ENCODE data around the gene MED9. TPM values are rescaled to one million over a fixed set of nuclear protein-coding genes. Genes with fewer than 3 reads are reported as not detected.

MED9 gene
- total RNA-seq, 3 donors from 2014 or later (not counting 1 experiment from before 2014, with no cell fraction given), result 19.8 to 23.5 (median 22.3) TPM

GRCh38 chr17:17455173-17455572 is 21.6 kb upstream of the MED9 start:
- Mint-ChIP-seq H3K4me3 (no peak overlapping the region), H3K27ac (no peak overlapping the region), H3K9me3 (peaks cover 3 to 4% of the 10 kb centered on the region in 2 donors), H3K27me3 (ENCODE audit: low read depth in 2 of 2) (no peaks in the 10 kb centered on the region), H3K4me1 (no peaks in the 10 kb centered on the region), H3K36me3 (no peaks in the 10 kb centered on the region)
- Histone ChIP-seq H3K36me3 (ENCODE audit: control insufficient read depth, insufficient read depth, low read length) (no peaks in the 10 kb centered on the region), H3K4me3 (ENCODE audit: low read length) (no peak overlapping the region), H3K9me3 (ENCODE audit: control insufficient read depth, insufficient read depth, low read length) (no peaks in the 10 kb centered on the region), H3K27me3 (ENCODE audit: control insufficient read depth, insufficient read depth, low read length) (no peaks in the 10 kb centered on the region), H3K4me1 (ENCODE audit: control insufficient read depth, insufficient read depth, low read length) (no peaks in the 10 kb centered on the region), H3K27ac (ENCODE audit: low read length) (no peak overlapping the region)
- no peak for DNase-seq
- 97% methylated on average over 4 of the region's 4 CpGs for WGBS (ENCODE audit: insufficient coverage)
- no peak for TF ChIP-seq CTCF (IDR thresholded peaks at IDR 0.05)
- no peak for ATAC-seq
- intact Hi-C loops (cut with micrococcal nuclease), result no loop called here

- TF ChIP-seq CTCF (IDR thresholded peaks at IDR 0.05), result no peak
- intact Hi-C loops (cut with micrococcal nuclease), result no loop called here
- H3K27ac Mint-ChIP-seq, result no peak overlapping the region
- Histone ChIP-seq H3K4me3 (ENCODE audit: low read length) (no peak overlapping the region), H3K36me3 (ENCODE audit: control insufficient read depth, insufficient read depth, low read length) (no peaks in the 10 kb centered on the region), H3K9me3 (ENCODE audit: control insufficient read depth, insufficient read depth, low read length) (no peaks in the 10 kb centered on the region), H3K27me3 (ENCODE audit: control insufficient read depth, insufficient read depth, low read length) (no peaks in the 10 kb centered on the region), H3K27ac (ENCODE audit: low read length) (no peak overlapping the region), H3K4me1 (ENCODE audit: control insufficient read depth, insufficient read depth, low read length) (no peaks in the 10 kb centered on the region)
- H3K27me3 Mint-ChIP-seq (ENCODE audit: low read depth in 2 of 2), result no peaks in the 10 kb centered on the region
- no peaks in the 10 kb centered on the region for H3K36me3 Mint-ChIP-seq
- no peak for ATAC-seq
- H3K4me1 Mint-ChIP-seq, result no peaks in the 10 kb centered on the region
- H3K4me3 Mint-ChIP-seq, result no peak overlapping the region
- no peak for DNase-seq
- H3K9me3 Mint-ChIP-seq, result peaks cover 5 to 6% of the 10 kb centered on the region in 2 donors
- 92% methylated on average over 19 of the region's 19 CpGs for WGBS (ENCODE audit: insufficient coverage)
These were observed 20.5 kb upstream of the MED9 start for GRCh38 chr17:17456251-17456650.

GRCh38 chr17:17457680-17458079 is 19.1 kb upstream of the MED9 start:
- 100% methylated on average over 1 of the region's 2 CpGs for WGBS (ENCODE audit: insufficient coverage)
- H3K4me1 ChIP-seq (ENCODE audit: control insufficient read depth, insufficient read depth, low read length), result no peaks in the 10 kb centered on the region
- DNase-seq, result no peak
- no peaks in the 10 kb centered on the region for H3K27me3 ChIP-seq (ENCODE audit: control insufficient read depth, insufficient read depth, low read length)
- no peaks in the 10 kb centered on the region for H3K36me3 ChIP-seq (ENCODE audit: control insufficient read depth, insufficient read depth, low read length)
- Mint-ChIP-seq H3K36me3 (no peaks in the 10 kb centered on the region), H3K4me1 (no peaks in the 10 kb centered on the region), H3K27ac (no peak overlapping the region), H3K9me3 (peaks cover 5 to 6% of the 10 kb centered on the region in 2 donors), H3K27me3 (ENCODE audit: low read depth in 2 of 2) (no peaks in the 10 kb centered on the region), H3K4me3 (no peak overlapping the region)
- TF ChIP-seq CTCF (IDR thresholded peaks at IDR 0.05), result no peak
- H3K4me3 ChIP-seq (ENCODE audit: low read length), result no peak overlapping the region
- H3K9me3 ChIP-seq (ENCODE audit: control insufficient read depth, insufficient read depth, low read length), result no peaks in the 10 kb centered on the region
- no peak for ATAC-seq
- intact Hi-C loops (cut with micrococcal nuclease), result no loop called here
- H3K27ac ChIP-seq (ENCODE audit: low read length), result no peak overlapping the region

GRCh38 chr17:17460038-17460437 is 16.8 kb upstream of the MED9 start:
- ATAC-seq, result no peak
- peak overlapping the region in 1 of 2 donors; percentile 25 for H3K27ac Mint-ChIP-seq

More at GRCh38 chr17:17460038-17460437, 16.8 kb upstream of the MED9 start:
- H3K4me3 Mint-ChIP-seq, result no peak overlapping the region
- intact Hi-C loops (cut with micrococcal nuclease), result no loop called here
- DNase-seq, result no peak
- no peaks in the 10 kb centered on the region for H3K36me3 Mint-ChIP-seq
- no peak overlapping the region for H3K4me3 ChIP-seq (ENCODE audit: low read length)
- no peaks in the 10 kb centered on the region for H3K4me1 ChIP-seq (ENCODE audit: control insufficient read depth, insufficient read depth, low read length)
- TF ChIP-seq CTCF (IDR thresholded peaks at IDR 0.05), result no peak
- no peaks in the 10 kb centered on the region for H3K36me3 ChIP-seq (ENCODE audit: control insufficient read depth, insufficient read depth, low read length)
- WGBS (ENCODE audit: insufficient coverage), result 91% methylated on average over 4 of the region's 4 CpGs
- H3K9me3 Mint-ChIP-seq, result peaks cover 5 to 6% of the 10 kb centered on the region in 2 donors
- no peak overlapping the region for H3K27ac ChIP-seq (ENCODE audit: low read length)
- H3K9me3 ChIP-seq (ENCODE audit: control insufficient read depth, insufficient read depth, low read length), result no peaks in the 10 kb centered on the region
- peaks cover 2 to 8% of the 10 kb centered on the region in 2 donors for H3K27me3 Mint-ChIP-seq (ENCODE audit: low read depth in 2 of 2)
- H3K27me3 ChIP-seq (ENCODE audit: control insufficient read depth, insufficient read depth, low read length), result peaks cover 3% of the 10 kb centered on the region
- H3K4me1 Mint-ChIP-seq, result no peaks in the 10 kb centered on the region
